HepG2 (cell line): ENCODE measurements around the gene CRHR1. TPM values are rescaled to one million over a fixed set of nuclear protein-coding genes. Genes with fewer than 3 reads are reported as not detected.

Experiments used
- ATAC-seq: fragments of 200-7000 bp; cut with Tn5 transposase; 3 replicates; pipeline ENCODE4 v1.9.1; 2020; ENCODE audit warnings: mild to moderate bottlenecking, moderate library complexity
- BruUV-seq: library from RNA; stranded (reverse); fragments of 400-500 nt; replicated peaks from 2 replicates; lab custom pipeline; 2021; lab: Mats Ljungman, UMichigan
- CTCF ChIA-PET: fragments of 300-600 bp; formaldehyde crosslinking; extraction: SDS; loops from one replicate; lab custom pipeline; 2021; ENCODE audit warnings: low total read pairs, inconsistent platforms, low intra/inter-chr PET ratio; lab: Yijun Ruan, JAX
- POLR2A ChIA-PET: fragments of 350-600 bp; sonication (Branson Sonifier 250); formaldehyde crosslinking; loops from one replicate; lab custom pipeline; 2020; ENCODE audit warnings: antibody characterized with exemption, inconsistent platforms; lab: Yijun Ruan, JAX
- DNase-seq: peaks from one replicate; pipeline ENCODE4 v3.0.0-alpha.2; 2015; ENCODE audit warnings: low spot score
- FAIRE-seq: peaks from 3 replicates; lab custom pipeline; 2011; peaks lifted over from hg19 to GRCh38; lab: Jason Lieb, UNC
- H2AFZ ChIP-seq: one replicate; pipeline ENCODE4 v1.6.1; 2011; ENCODE audit warnings: low read length, inconsistent platforms
- H3K27ac ChIP-seq: fragments of 300-600 bp; 3 replicates; pipeline ENCODE4 v1.8.0; 2011; ENCODE audit warnings: mixed run types, mild to moderate bottlenecking, mixed read lengths, low read length, inconsistent platforms; ENCODE audit not compliant: insufficient read depth; ENCODE audit errors: extremely low read length
- H3K27me3 ChIP-seq, 2 experiments: fragments of 200-600 bp in 1 of 2; 2 replicates in 1 of 2; 3 replicates in 1 of 2; pipeline versions ENCODE4 v1.6.0 to v1.8.0; 2011; ENCODE audit warnings: low read length in 2 of 2, mild to moderate bottlenecking in 2 of 2, moderate library complexity in 2 of 2, inconsistent platforms in 1 of 2; ENCODE audit not compliant: insufficient read depth in 2 of 2, control insufficient read depth in 1 of 2
- H3K36me3 ChIP-seq, 2 experiments: fragments of 200-600 bp in 1 of 2; replicated peaks in 1 of 2; 2 replicates in 1 of 2; 3 replicates in 1 of 2; pipeline versions ENCODE4 v1.5.1 to v1.8.0; 2011; ENCODE audit warnings: low read length in 2 of 2, inconsistent platforms in 1 of 2; ENCODE audit not compliant: insufficient read depth in 2 of 2, control insufficient read depth in 1 of 2
- H3K4me1 ChIP-seq: 2 replicates; pipeline ENCODE4 v1.5.1; 2012; ENCODE audit warnings: low read length, inconsistent platforms; ENCODE audit not compliant: insufficient read depth
- H3K4me2 ChIP-seq: 2 replicates; pipeline ENCODE4 v1.6.0; 2011; ENCODE audit warnings: low read depth, low read length, inconsistent platforms
- H3K4me3 ChIP-seq, 3 experiments: fragments of 200-600 bp in 1 of 3; sonication (generic), shearing (Covaris generic) in 1 of 3; replicated peaks in 1 of 3; 2 replicates each; pipeline ENCODE4 v1.5.1; 2011 to 2016; ENCODE audit warnings: low read length in 3 of 3, inconsistent platforms in 2 of 3, low read depth in 2 of 3, mild to moderate bottlenecking in 2 of 3, control low read depth in 1 of 3, mixed read lengths in 1 of 3; ENCODE audit not compliant: insufficient read depth in 1 of 3
- H3K79me2 ChIP-seq: one replicate; pipeline ENCODE4 v1.6.1; 2011; ENCODE audit warnings: low read length, inconsistent platforms; ENCODE audit not compliant: insufficient read depth
- H3K9ac ChIP-seq: 2 replicates; pipeline ENCODE4 v1.6.0; 2011; ENCODE audit warnings: mild to moderate bottlenecking, low read depth, low read length, inconsistent platforms; ENCODE audit not compliant: insufficient read depth
- H3K9me3 ChIP-seq: 2 replicates; pipeline ENCODE4 v1.5.1; 2012; ENCODE audit warnings: mild to moderate bottlenecking, low read length
- H4K20me1 ChIP-seq: 2 replicates; pipeline ENCODE4 v1.6.0; 2011; ENCODE audit warnings: inconsistent platforms, mild to moderate bottlenecking, low read length, moderate library complexity; ENCODE audit not compliant: insufficient read depth
- CENPT ChIP-seq: sonication (generic); formaldehyde crosslinking; IDR thresholded peaks from 2 replicates; pipeline ENCODE4 v1.8.0; 2022; ENCODE audit warnings: low read depth, mild to moderate bottlenecking, moderate library complexity, missing genetic modification reagents
- CSRNP1 ChIP-seq: sonication (generic); formaldehyde crosslinking; IDR thresholded peaks from 2 replicates; pipeline ENCODE4 v1.8.1; 2023; ENCODE audit warnings: mild to moderate bottlenecking, missing genetic modification reagents
- DR1 ChIP-seq: sonication (generic); formaldehyde crosslinking; IDR thresholded peaks from 2 replicates; pipeline ENCODE4 v1.8.0; 2021; ENCODE audit warnings: mild to moderate bottlenecking, missing genetic modification reagents, inconsistent platforms
- JUNB ChIP-seq: sonication (generic); formaldehyde crosslinking; IDR thresholded peaks from 2 replicates; pipeline ENCODE4 v1.8.0; 2022; ENCODE audit warnings: missing genetic modification reagents, mild to moderate bottlenecking, borderline replicate concordance
- MIER2 ChIP-seq: IDR thresholded peaks from 2 replicates; pipeline ENCODE4 v1.6.1; 2016; ENCODE audit warnings: missing biosample characterization, missing genetic modification reagents
- NFE2L1 ChIP-seq: sonication (generic); formaldehyde crosslinking; IDR thresholded peaks from 2 replicates; pipeline ENCODE4 v1.4.0; 2020; ENCODE audit warnings: missing genetic modification reagents, mild to moderate bottlenecking, borderline replicate concordance
- ZGPAT ChIP-seq: IDR thresholded peaks from 2 replicates; pipeline ENCODE4 v1.6.1; 2016; ENCODE audit warnings: mild to moderate bottlenecking
- ZNF251 ChIP-seq: sonication (generic); formaldehyde crosslinking; IDR thresholded peaks from 2 replicates; pipeline ENCODE4 v1.9.0; 2021; ENCODE audit warnings: mild to moderate bottlenecking, missing genetic modification reagents
- ZNF256 ChIP-seq: sonication (generic); formaldehyde crosslinking; conservative IDR thresholded peaks from 2 replicates; pipeline ENCODE4 v1.4.0; 2020; ENCODE audit warnings: missing genetic modification reagents
- ZNF570 ChIP-seq: sonication (generic); formaldehyde crosslinking; IDR thresholded peaks from 2 replicates; pipeline ENCODE4 v1.4.0; 2020; ENCODE audit warnings: mild to moderate bottlenecking, missing genetic modification reagents, borderline replicate concordance
- ZNF644 ChIP-seq: IDR thresholded peaks from 2 replicates; pipeline ENCODE4 v1.6.1; 2016; ENCODE audit warnings: low read depth
- ZNF747 ChIP-seq: sonication (generic); formaldehyde crosslinking; IDR thresholded peaks from 2 replicates; pipeline ENCODE4 v1.8.1; 2023; ENCODE audit warnings: missing genetic modification reagents, mild to moderate bottlenecking, borderline replicate concordance
- ZNF772 ChIP-seq: sonication (generic); formaldehyde crosslinking; IDR thresholded peaks from 2 replicates; pipeline ENCODE4 v1.5.0; 2020; ENCODE audit warnings: mild to moderate bottlenecking, missing genetic modification reagents
- WGBS: methylation state at CpG from one replicate; pipeline ENCODE4 v1.1.6; 2017; ENCODE audit warnings: low lambda C conversion rate; 5-methylcytosine and 5-hydroxymethylcytosine counted together
- in situ Hi-C: cut with HindIII; loops from 2 replicates; pipeline ENCODE4 v1.10.0; 2017; ENCODE audit warnings: low pct_unique_long_range_greater_than_20kb; ENCODE audit not compliant: extremely low pct_ligation_motif_present
- intact Hi-C: fragments of 100-400 bp; cut with micrococcal nuclease; formaldehyde crosslinking; loops from one replicate; pipeline ENCODE4 v1.10.0; 2022; ENCODE audit not compliant: unreplicated experiment
- polyA plus RNA-seq, 8 experiments: library from polyadenylated mRNA; depleted of rRNA in 3 of 8; stranded (reverse) in 7 of 8; unstranded in 1 of 8; fragments of >200 nt; fragmentation: Illumina TruSeq in 4 of 8; extraction: Trizol in 4 of 8; gene quantifications; 2 replicates each; pipeline versions ENCODE4 v1.2.1 to v1.2.3, GENCODE V29; 2011 to 2016; ENCODE audit warnings: low read depth in 4 of 8, missing spikeins in 1 of 8, mixed read lengths in 1 of 8; ENCODE audit not compliant: insufficient read depth in 1 of 8
- total RNA-seq, 5 experiments: library from RNA; depleted of rRNA; stranded (reverse); fragments of >200 nt; fragmentation: Illumina TruSeq; extraction: Trizol; gene quantifications; 2 replicates each; pipeline ENCODE4 v1.2.3, GENCODE V29; 2016; ENCODE audit warnings: low read depth in 1 of 5
- TF ChIP-seq, protein P1 (sequence below): sonication (generic); formaldehyde crosslinking; IDR thresholded peaks from 2 replicates; pipeline ENCODE4 v1.4.0; 2020; ENCODE audit warnings: mild to moderate bottlenecking, missing genetic modification reagents, borderline replicate concordance
- TF ChIP-seq, protein P2 (sequence below): sonication (generic); formaldehyde crosslinking; conservative IDR thresholded peaks from 2 replicates; pipeline ENCODE4 v1.4.0; 2020; ENCODE audit warnings: missing genetic modification reagents

Gene CRHR1
- total and polyA plus RNA-seq, 2 of the 13 experiments (the other 11 are each of a cell fraction or from before 2014, with no cell fraction given): not detected

GRCh38 chr17:45818699-45819098 is 34.6 kb downstream of the CRHR1 start (continued):
- TF ChIP-seq, protein P1, sequence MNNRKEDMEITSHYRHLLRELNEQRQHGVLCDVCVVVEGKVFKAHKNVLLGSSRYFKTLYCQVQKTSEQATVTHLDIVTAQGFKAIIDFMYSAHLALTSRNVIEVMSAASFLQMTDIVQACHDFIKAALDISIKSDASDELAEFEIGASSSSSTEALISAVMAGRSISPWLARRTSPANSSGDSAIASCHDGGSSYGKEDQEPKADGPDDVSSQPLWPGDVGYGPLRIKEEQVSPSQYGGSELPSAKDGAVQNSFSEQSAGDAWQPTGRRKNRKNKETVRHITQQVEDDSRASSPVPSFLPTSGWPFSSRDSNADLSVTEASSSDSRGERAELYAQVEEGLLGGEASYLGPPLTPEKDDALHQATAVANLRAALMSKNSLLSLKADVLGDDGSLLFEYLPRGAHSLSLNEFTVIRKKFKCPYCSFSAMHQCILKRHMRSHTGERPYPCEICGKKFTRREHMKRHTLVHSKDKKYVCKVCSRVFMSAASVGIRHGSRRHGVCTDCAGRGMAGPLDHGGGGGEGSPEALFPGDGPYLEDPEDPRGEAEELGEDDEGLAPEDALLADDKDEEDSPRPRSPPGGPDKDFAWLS: no peak
- TF ChIP-seq NFE2L1: no peak

- Histone ChIP-seq H2AFZ (no peak overlapping the region), H4K20me1 (no peaks in the 10 kb centered on the region), H3K9ac (no peak overlapping the region), H3K27ac (no peak overlapping the region), H3K36me3 (no peaks in the 10 kb centered on the region), H3K9me3 (no peaks in the 10 kb centered on the region), H3K4me1 (peaks cover 23% of the 10 kb centered on the region), H3K27me3 (peaks cover 16 to 76% of the 10 kb centered on the region in 2 experiments; a peak in 4 of 5 replicates), H3K4me3 (no peak overlapping the region), H3K4me2 (no peak overlapping the region), H3K79me2 (no peaks in the 10 kb centered on the region)
- DNase-seq: no peak
- BruUV-seq: no TSS peak
- in situ Hi-C loops: no loop called here
- intact Hi-C loops: no loop called here
- POLR2A ChIA-PET: no interaction called here
- ATAC-seq: no peak
- WGBS: 10% methylated on average over 6 of the region's 6 CpGs
- CTCF ChIA-PET: no interaction called here
- FAIRE-seq: no peak
- no peak for TF ChIP-seq ZNF256 (CRISPR knock-in tag)
- no peak for TF ChIP-seq MIER2 (CRISPR knock-in tag)
- no peak for TF ChIP-seq ZNF747 (CRISPR knock-in tag)
- no peak for TF ChIP-seq ZGPAT (CRISPR knock-in tag)
- TF ChIP-seq ZNF772: no peak
- no peak for TF ChIP-seq ZNF251 (CRISPR knock-in tag)
- TF ChIP-seq JUNB (CRISPR knock-in tag): no peak
- TF ChIP-seq CENPT (CRISPR knock-in tag): no peak
- TF ChIP-seq, protein P2, sequence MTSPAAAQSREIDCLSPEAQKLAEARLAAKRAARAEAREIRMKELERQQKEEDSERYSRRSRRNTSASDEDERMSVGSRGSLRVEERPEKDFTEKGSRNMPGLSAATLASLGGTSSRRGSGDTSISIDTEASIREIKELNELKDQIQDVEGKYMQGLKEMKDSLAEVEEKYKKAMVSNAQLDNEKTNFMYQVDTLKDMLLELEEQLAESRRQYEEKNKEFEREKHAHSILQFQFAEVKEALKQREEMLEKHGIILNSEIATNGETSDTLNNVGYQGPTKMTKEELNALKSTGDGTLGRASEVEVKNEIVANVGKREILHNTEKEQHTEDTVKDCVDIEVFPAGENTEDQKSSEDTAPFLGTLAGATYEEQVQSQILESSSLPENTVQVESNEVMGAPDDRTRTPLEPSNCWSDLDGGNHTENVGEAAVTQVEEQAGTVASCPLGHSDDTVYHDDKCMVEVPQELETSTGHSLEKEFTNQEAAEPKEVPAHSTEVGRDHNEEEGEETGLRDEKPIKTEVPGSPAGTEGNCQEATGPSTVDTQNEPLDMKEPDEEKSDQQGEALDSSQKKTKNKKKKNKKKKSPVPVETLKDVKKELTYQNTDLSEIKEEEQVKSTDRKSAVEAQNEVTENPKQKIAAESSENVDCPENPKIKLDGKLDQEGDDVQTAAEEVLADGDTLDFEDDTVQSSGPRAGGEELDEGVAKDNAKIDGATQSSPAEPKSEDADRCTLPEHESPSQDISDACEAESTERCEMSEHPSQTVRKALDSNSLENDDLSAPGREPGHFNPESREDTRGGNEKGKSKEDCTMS (CRISPR knock-in tag): no peak
- TF ChIP-seq ZNF644 (CRISPR knock-in tag): no peak
- no peak for TF ChIP-seq ZNF570 (CRISPR knock-in tag)
- no peak for TF ChIP-seq CSRNP1 (CRISPR knock-in tag)
- no peak for TF ChIP-seq DR1 (CRISPR knock-in tag)
These were observed 35.5 kb downstream of the CRHR1 start for GRCh38 chr17:45819632-45820031.
